ENCODE data around the gene PLEKHM3.

- TF ChIP-seq CTCF (IDR thresholded peaks at IDR 0.05) (no peak), SIN3A (IDR thresholded peaks at IDR 0.05; ENCODE audit: borderline replicate concordance, insufficient read depth, low read depth, low read length) (no peak), REST (IDR thresholded peaks at IDR 0.05; ENCODE audit: insufficient read depth in 1 of 2, low read depth in 2 of 2, low read length in 1 of 2) (no peak), POLR2AphosphoS5 (IDR thresholded peaks at IDR 0.05; ENCODE audit: low read depth, low read length) (no peak), TCF7L2 (IDR thresholded peaks at IDR 0.05; ENCODE audit: low read depth, low read length) (no peak)
Observed at GRCh38 chr2:207967121-207967520, 58.2 kb downstream of the PLEKHM3 start.

All from Panc1 (cell line).